HEK293 (cell line): ENCODE results near the gene PRKG1.

ENCODE experiments used
- ZNF214 ChIP-seq: fragments of 450-650 bp; formaldehyde crosslinking; IDR thresholded peaks from 2 replicates; pipeline ENCODE4 v1.5.1; 2017; ENCODE audit warnings: missing biosample characterization, mild to moderate bottlenecking, missing genetic modification characterization, borderline replicate concordance
- ZNF239 ChIP-seq: fragments of 450-650 bp; formaldehyde crosslinking; IDR thresholded peaks from 2 replicates; pipeline ENCODE4 v1.5.1; 2016; ENCODE audit warnings: missing biosample characterization, missing genetic modification characterization
- ZNF654 ChIP-seq: fragments of 450-650 bp; formaldehyde crosslinking; IDR thresholded peaks from 2 replicates; pipeline ENCODE4 v1.5.1; 2016; ENCODE audit warnings: low read depth, missing biosample characterization, missing genetic modification characterization
- ZNF792 ChIP-seq: fragments of 450-650 bp; formaldehyde crosslinking; IDR thresholded peaks from 2 replicates; pipeline ENCODE4 v1.5.1; 2016; ENCODE audit warnings: missing biosample characterization, missing genetic modification characterization

DNA sequence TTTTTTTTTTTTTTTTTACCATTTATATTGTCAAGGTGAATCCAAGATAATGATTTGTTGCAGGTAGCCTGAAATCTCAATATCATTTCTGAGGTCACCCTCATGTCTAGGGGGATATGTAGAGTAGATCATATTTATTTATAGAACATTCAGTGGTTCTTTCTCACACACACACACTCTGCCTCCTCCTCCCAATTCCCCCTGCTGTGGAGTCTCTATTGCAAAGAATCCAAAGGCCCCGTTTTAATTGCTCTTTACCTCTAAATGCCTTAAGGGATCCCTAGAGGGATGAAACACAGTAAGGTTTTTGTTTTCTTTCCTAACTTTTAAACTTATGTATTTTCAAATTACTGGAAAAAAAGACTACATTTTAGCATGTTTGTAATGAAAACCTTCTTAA is 170.0 kb downstream of the PRKG1 start:
- no peak for TF ChIP-seq ZNF239 (tag by site-specific recombination)
- no peak for TF ChIP-seq ZNF654 (tag by site-specific recombination)
- TF ChIP-seq ZNF214 = no peak
- no peak for TF ChIP-seq ZNF792 (tag by site-specific recombination)
